ENCODE measurements around the gene USH2A.
"Not testable (repeated sequence)": the region's sequence is repeated elsewhere in the genome, so short reads cannot be mapped to it uniquely, and the experiment has no call there.

The USH2A gene

DNA sequence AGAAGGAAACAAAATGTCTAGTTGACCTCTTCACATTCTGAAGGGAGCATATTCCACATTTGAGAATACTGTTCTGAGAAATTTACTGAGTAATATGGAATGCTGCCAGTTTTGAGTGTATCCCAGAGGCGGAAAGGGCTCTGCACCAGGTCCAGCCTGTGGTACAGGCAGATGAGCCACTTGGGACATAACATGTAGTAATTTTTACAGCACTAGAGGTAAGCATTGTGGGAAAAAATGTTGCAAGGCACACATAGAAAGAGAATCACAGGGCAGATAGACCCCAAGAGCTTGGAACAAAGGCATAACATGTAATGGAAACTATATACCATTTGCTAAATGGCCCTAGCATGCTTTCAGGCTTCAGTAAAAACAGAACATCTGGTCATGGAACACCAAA is 228.5 kb downstream of the USH2A start:
- DNase-seq, result no peak

DNA sequence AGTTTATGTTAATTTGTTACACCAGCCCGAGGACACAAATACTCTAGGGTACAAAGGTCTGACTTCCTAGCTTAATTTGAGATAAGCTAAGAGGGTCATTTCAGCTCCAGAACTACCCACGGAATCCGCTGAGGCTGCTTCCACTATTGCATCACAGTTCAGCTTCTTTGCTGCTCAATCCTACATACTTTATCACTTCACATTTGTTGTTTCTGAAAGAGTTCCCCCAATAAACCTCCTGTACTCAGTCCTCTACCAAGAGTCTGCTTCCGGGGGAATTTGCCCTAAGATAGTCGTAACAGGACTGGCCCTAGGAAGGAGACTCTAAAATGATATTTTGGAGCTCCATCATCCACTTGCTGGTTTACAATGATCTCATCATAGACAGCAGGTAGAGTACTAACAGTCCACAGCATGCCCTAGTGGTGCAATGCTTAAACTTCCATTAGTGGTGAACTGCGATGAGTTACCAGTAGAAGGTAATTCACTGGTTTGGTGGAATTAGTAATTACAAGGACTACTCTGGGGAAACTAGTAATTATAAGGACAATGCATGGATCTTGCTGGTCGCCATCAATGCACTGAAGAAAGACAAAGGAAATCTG is 229.3 kb downstream of the USH2A start:
- DNase-seq, result no peak

DNA sequence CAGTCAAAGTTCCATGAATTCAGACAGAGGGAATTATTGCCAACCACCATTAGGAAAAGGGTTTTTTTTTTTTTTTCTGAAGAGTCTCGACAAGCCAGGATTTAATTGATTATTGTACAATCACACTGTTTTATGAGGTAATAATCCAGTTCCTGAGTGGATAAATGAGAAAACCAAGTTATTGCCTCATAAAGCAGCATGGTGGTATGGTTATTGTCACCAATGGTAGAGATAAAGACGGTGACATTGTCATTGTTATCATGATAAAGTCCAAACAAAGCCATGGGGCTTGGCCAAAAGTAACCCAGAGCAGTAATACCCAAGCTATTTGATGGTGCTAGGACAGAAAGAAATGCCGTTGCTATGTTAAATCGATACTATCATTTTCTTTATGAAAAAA is 232.8 kb downstream of the USH2A start:
- no peak for DNase-seq

DNA sequence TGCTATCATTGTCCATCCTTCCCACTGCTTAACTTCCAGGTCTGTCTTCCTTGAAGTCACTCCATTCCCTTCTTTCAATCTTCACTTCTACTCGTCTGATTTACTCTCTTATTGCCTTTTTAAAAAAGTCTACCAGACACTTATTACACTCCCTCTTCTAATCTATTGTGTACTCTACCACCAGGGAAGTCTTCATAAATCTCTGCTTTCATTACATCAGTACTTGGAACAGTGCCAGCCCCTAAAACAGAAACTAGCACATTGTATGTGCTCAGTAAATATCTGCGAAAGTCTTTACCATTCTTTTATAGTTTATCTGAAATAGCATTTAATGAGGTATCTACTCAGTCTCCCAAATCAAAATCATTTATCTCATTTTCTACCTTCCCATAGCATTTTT is 236.4 kb downstream of the USH2A start:
- no peak for DNase-seq

DNA sequence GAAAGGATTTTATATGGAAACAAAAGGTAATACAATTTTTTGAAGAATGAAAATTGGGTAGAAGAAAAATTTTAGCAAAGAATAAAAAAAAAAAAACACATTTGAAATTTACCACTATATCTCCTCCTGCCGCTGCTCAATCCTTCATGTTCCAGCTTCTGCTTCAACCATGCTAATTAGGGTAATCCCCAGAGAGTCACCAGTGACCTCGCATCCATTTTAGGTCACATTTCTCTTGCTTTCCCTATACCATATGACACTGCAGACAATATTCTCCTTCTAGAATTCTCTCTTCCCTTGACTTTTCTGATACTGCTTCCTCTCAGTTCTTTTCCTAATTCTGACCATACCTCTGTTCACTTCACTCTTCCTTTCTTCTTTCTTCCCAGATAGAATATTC is 237.1 kb downstream of the USH2A start:
- no peak for DNase-seq

DNA sequence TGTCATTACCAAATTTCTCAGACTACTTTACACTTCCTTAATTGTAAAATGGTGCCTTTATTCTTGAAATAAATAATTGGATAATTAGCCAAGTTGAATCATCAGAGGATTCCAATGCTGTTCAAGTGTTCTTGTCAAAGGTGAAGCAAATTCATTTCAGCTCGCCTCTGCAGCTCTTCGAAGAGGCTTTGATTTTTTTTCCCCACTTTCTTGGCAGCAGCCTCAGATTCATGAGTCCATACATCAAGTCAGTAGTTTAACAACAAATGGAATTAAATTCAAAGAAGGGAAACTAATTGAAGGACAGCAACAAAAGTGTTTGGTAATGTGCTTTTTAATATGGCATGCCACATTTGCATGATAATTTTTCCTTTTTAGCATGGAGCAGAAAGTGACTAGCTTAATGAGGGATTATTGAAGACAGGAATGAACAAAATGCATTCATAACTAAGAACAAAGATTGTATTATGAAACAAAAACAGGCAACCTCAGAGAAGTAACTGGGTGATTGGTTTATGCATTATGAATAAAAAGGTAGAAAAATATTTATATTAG is 239.0 kb downstream of the USH2A start:
- DNase-seq, result no peak

DNA sequence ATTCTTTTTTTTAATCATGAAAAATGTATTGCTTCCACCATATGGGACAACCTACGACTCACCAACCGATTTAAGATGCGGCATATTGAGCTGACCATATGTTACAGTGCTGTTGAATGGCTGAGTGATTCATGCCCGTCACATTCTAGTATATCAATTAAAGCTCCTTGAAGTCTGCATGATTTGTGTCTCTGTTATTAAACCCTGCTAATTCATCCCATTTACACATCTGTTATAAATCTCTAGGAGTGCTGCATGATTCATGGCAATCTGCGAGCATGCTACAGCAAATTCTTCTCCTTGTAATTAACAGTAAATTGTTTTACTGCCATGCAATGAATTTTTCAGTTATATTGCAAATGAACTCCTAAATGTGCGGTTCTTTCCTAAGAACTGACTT is 239.8 kb downstream of the USH2A start:
- no peak for DNase-seq

DNA sequence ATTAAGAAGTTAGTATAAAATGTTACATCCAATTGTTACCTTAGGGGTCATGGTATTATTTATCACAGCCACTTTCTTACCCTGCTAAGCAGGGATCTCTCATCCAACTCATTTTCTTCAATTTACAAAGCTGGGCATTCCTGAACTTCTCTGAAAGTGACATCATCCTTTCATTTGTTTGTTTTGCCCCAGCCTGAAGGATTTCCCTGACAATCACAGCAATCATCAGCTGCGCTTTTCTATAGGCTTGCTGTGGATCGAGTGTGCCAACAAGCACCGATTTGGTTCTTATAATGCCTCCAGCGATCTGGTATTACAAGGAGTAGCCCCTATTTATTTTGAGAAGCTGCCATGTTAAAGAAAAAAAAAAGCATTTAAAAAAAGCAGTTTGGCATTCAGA is 240.2 kb downstream of the USH2A start:
- no peak for DNase-seq

DNA sequence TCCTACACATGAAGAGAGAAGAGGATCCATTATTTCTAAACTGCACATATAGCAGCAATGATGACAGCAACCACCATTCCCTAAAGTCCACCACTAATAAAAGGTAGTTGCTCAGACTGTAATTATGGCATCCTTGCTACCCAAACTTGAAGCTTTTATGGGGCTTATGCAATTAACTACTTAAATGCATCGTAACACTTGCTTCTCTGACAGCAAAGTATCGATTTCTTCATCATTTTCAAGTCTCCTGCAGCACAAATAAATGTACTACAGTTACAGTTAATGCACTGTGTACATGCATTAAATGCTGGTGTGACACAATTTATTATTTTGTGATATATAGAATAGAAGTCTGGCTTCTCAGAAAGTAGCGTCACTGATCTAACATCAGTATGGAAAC is 241.7 kb downstream of the USH2A start:
- no peak for DNase-seq

DNA sequence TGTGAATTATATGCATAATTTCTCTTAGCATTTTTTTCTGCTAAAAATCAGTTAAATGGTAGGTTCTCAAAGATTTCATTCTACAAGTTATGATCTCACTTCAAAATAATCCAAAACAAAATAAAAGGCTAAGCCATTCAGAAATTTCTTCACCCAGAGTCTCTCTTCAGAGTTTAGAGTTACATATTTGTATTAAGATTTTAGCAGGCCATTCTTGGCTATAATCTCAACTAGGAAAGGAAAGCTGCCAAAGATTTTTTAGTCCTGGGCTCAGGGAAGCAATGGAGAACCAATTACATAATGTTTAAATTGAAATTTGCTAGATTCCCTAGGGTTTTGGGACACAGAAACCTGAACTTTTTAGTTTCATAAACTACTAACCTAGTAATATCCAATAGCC is 245.0 kb downstream of the USH2A start:
- no peak for DNase-seq

DNA sequence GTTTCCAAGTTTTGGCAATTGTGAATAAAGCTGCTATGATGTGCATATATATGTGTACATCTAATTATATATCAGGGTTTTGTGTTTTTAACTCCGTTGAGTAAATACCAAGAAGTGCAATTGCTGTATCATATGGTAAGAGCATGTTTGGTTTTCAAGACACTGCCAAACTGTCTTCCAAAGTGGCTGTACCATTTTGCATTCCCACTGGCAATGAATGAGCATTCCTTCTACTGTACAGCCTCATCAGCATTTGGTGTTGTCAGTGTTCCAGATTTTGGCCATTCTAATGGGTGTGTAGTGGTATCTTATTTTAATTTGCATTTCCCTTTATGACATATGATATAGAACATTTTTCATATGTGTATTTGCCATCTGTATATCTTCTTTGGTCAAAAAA is 246.3 kb downstream of the USH2A start:
- DNase-seq, result no peak

DNA sequence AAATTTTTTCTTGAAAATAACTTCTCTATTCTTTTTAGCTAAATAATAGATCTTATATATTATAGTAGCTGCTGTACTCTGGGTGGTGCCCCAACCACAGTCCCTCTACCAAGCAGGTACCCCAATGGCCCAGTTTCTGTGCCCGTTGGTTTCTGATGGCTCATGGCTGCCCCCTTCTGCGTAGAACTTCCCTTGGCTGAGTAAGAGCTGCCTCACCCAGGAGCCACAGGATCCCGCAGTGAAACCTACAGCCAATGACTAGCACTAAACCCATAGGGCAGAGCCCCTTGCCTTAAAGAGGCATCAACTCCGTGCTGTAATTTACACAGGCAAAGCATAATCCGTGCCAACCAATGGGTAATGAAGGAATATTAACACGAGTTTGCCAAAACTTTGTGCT is 247.5 kb downstream of the USH2A start:
- DNase-seq, result no peak

DNA sequence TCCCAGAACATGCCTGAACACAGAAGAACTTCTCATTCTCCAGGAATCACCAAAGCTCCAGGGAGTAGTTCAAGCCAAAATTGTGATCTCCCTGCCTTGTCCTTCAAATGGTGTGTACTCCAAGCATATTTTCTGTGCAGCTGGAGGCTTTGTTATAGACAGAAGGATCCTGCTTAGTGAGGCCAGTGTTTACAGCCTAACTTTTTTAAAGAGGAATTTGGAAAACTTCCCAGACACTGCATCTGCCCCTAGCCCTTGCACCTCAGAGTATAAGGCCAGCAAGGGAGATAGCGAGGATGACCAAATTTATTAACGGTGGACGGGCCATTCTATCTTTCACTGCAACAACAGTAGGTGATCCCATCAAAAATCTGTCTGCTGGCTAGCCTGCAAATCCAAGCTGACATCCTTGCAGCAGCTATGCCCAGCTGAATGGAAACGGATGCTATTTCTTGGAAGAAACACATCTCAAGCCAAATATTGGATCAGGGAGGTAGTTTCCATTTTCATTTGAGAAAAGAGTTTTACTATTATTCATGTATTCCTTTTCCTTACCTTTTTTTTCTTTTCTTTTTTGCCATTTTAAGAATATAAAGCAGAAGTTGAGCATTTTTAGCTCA is 249.8 kb downstream of the USH2A start:
- DNase-seq, result no peak

DNA sequence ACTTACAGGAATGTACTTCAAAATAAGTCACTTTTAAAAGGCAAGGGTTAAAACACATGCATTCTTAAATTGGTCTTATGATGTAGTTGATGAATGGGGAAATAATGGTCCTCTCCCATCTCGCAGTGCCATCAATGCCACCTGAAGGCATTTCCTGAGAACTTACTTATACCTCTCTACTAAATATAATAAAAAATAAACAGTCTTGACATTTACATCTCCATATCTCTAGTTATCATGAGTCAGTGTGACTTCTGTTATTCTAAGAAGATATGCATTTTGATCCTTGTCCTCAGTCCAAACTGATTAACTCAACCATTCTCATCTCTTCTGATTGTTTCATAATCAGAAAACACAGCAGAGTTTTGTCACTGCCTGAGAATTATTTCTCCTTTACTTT is 253.9 kb downstream of the USH2A start:
- no peak for DNase-seq

DNA sequence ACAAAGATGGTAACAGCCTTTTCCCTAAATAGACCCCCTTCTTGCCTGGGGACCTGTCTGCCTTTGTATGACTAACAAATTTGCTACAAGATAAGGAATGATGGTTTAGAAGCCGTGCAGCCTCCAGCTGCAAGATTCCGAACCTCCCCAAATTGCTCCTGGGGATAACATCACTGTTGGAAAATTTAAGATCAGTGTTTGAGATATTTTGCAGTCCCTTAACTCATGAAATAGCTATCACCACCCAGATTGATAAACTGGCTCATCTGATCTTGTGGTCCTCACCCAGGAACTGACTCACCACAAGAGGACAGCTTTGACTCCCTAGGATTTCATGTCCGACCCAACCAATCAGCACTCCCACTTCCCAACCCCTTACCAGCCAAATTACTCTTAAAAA is 254.7 kb downstream of the USH2A start:
- DNase-seq, result no peak

DNA sequence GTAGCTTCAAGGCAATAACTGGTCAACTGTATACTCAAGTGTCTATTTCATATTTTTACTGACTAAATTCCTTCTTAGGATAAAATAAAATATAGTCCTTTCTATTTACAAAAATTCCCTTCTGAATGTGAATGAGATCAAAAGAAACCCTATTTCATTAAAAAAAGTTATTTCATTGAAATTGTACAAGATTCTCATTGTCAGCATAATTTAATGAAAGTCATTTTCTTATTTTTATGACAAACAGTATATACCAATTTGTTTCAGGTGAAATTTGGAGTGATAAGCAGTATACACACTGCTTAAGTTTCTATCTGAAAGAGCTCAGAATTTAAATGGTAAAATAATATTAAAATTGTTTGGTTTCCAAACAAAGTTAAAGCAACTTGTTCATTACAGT is 269.2 kb downstream of the USH2A start:
- no peak for DNase-seq

DNA sequence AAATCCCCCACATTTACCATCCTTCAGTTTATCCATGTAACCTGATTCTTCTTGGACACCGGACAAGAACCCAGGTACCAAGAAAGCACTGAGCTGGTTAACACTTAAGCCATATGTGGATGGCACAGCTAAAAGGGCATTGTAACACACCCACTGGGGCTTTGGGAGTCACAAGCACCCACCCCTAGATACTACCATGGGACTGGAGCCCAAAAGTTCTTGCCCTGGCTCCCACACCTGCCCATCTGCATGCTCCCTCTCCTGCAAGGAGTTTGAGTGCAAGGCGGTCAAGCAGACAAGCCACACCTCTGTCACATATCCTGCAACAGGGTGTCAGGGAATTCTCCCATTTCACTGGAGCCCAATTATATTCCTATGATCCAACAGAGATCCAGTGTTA is 270.1 kb downstream of the USH2A start:
- DNase-seq, result no peak

DNA sequence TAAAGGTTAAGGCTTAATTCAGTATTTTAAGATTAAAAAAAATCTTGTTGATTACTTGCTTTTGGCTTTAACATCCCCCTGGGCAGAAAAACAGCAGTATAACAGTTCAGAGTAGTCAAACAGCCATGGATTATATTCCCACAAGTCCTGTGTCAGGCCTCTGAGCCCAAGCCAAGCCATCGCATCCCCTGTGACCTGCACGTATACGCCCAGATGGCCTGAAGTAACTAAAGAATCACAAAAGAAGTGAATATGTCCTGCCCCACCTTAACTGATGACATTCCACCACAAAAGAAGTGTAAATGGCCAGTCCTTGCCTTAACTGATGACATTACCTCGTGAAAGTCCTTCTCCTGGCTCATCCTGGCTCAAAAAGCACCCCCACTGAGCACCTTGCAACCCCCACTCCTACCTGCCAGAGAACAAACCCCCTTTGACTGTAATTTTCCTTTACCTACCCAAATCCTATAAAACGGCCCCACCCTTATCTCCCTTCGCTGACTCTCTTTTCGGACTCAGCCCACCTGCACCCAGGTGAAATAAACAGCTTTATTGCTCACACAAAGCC is 277.7 kb downstream of the USH2A start:
- not testable (repeated sequence) for DNase-seq

DNA sequence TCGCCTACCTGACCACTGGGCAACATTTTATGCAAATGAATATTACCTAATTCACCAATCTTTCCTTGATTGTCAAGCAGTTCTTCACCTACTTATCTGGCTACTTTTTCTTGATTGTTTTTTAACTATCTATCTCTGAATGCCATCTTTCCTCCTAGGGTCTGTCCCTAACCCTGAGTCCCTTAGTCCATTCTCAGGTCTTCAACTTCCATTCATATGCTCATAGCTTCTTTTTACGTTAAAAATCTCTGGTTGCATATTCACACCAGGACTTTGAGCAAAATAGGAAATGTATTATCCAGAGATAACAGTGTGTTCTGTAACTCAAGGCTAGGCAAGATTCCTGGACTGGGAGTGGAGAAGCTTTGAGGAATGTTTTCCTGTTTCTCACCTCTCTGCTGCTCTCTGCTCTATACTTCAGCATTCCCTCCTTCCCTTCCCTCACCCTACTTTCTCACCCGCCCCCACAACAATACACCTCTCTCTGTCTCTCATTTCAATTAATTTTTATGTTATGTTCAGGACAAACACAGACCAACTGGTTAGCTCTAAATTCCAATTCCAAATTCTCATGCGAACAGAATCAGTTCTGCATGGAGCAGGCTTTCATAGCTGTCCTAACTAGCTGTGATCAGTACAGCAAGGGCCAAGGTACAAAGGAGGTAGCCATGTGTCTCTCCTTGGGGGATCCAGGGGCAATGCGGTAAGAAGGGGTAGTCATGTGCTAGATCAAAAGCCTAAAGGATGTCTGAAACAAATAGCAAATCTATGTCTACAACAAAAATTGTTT is 278.4 kb downstream of the USH2A start:
- DNase-seq, result no peak

DNA sequence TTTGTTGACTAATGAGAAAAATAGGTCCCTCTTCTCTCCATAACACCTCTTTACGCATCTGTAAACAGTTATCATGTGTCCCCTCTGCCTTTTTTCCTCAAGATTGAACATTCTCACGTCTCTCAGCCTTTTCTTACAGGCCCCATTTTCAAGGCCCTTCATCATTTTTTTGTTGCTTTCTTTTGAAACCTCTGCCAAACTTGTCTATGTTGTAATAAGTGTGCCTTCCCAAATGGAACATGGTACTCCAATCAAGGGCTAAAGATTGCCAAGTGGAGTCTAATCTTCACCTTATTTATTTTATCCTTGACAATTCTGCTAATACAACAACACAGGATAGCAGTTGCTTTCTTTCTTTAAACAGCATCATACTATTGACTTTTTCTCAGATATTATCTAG is 280.3 kb downstream of the USH2A start:
- no peak for DNase-seq

DNA sequence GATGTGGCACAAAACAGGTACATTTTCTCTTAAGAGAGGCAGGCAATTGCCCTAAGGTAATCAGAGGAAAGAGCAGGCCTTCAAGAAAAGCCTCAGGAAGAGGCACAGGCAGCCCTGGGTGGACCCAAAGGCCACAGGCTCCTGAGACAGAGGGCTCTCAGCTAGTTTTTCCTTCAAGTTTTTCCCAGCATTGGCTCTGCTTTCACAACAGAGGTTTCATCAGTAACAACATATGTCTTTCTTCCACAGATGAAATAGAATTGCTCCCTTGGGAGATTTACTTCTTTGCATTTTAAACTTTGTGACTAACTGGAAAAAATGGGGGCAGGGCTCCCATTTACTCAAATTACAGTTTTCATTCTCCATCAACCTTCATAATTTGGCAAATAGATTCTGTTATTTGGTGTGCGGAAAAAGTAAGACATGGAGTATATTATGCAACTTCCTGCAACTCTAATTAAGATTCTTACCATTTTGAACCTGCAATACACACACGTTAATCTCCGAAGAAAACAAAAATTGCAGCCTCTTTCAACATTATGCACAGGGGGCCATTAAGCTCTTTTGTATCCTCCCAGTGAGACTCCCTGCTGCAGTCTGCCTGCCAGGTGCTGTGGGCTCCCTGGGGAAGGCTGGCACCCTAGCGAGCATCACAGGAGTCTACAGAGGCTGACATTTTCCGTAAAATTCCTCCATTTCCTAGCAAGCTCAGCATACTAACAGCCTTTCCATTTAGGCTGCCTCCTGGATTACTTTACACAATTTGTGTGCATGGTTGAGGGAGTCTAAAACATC is 282.3 kb downstream of the USH2A start:
- no peak for DNase-seq

DNA sequence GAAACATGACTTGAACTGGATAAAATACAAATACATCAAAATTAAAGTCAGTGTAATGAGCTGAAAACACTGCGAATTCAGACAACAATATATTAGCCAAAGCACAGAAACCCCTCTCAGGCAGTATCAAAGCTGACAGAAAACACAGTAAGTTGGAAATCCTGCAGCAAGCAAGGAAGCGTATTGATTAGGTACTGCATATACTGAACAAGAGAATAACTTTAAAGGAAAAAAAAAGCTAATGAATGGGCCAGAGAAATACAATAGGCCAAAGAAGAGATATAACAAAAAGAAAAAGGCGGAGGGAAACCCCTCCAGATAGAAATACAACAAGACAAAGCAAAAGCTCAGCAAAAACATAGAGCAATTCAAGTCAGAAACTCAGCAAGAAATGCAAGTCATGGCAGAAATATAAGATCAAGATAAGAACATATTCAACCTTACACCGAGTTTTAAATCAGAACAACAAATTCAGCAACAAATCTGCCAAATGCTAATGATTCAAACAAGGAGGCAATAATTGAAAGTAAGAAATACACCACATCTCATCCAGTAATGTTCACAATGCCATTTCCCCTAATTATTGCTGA is 299.0 kb downstream of the USH2A start:
- no peak for DNase-seq

All from stimulated activated CD4-positive, alpha-beta T cell treated with anti-CD3 and anti-CD28 coated beads, Interleukin-4, amount 100 ng/mL, for 24 hours (primary cell).